ENCODE results near the gene DNAAF2.
A peak's percentile ranks its signal among the peaks of the same experiment; 100 is the strongest.

DNAAF2 gene

GRCh38 chr14:49620182-49621113 lies 14.6 kb downstream of the DNAAF2 start, which contains the start of the genes MGAT2 and RPL36AL:
Gene MGAT2, plus strand, starts transcription at chr14:49620799. Its CDS starts 470 bp downstream, at chr14:49621269.
Gene RPL36AL, minus strand, starts transcription at chr14:49620626. Its CDS starts 1,522 bp downstream, at chr14:49619104.
- H3K27ac ChIP-seq (ENCODE audit: extremely low read depth, low read depth, low read length) = peak within 1 kb of the TSS; percentile 96
- POLR2A ChIA-PET = interaction anchor here (0.5 to 3.0 kb wide), 24 partner anchors 8 to 248 kb away, joined by 3 to 44 read pairs (median 6); partner anchors contain the start of genes DNAAF2, KLHDC2, LRR1 and NEMF
- CTCF ChIA-PET = interaction anchor here (0.7 to 2.5 kb wide), 7 partner anchors 10 to 187 kb away, joined by 3 to 10 read pairs (median 3); partner anchors contain the start of genes DNAAF2 and RPS29
- TF ChIP-seq ZNF324 (tag by site-specific recombination; IDR thresholded peaks at IDR 0.05) (peak; percentile 47; the same call in 1 of the 2 replicates), ZNF610 (tag by site-specific recombination; IDR thresholded peaks at IDR 0.05; ENCODE audit: borderline replicate concordance) (no peak; the same call in 1 of the 2 replicates), SP3 (tag by site-specific recombination; IDR thresholded peaks at IDR 0.05) (peak; percentile 55), ZNF596 (tag by site-specific recombination; IDR thresholded peaks at IDR 0.05) (0 out of 2 replicates have a peak, but pooled peaks have one; percentile 28), ZNF692 (tag by site-specific recombination; IDR thresholded peaks at IDR 0.05) (no peak; the same call in 1 of the 2 replicates), SALL2 (tag by site-specific recombination; IDR thresholded peaks at IDR 0.05; ENCODE audit: borderline replicate concordance) (no peak), ZNF174 (tag by site-specific recombination; IDR thresholded peaks at IDR 0.05) (no peak), ZNF292 (tag by site-specific recombination; IDR thresholded peaks at IDR 0.05; ENCODE audit: borderline replicate concordance, low read depth) (no peak), TCF7L2 (IDR thresholded peaks at IDR 0.05; ENCODE audit: borderline replicate concordance, low read depth, low read length) (no peak), ZNF239 (tag by site-specific recombination; IDR thresholded peaks at IDR 0.05) (no peak), ZNF416 (tag by site-specific recombination; IDR thresholded peaks at IDR 0.05) (no peak), ZSCAN16 (tag by site-specific recombination; IDR thresholded peaks at IDR 0.05) (no peak), ZNF211 (tag by site-specific recombination; IDR thresholded peaks at IDR 0.05; ENCODE audit: low read depth) (no peak), REPIN1 (tag by site-specific recombination; IDR thresholded peaks at IDR 0.05; ENCODE audit: low read depth) (no peak), ZNF777 (tag by site-specific recombination; IDR thresholded peaks at IDR 0.05; ENCODE audit: borderline replicate concordance) (peak; percentile 51; the same call in 1 of the 2 replicates), ZBTB7A (tag by site-specific recombination; IDR thresholded peaks at IDR 0.05; ENCODE audit: low read depth) (0 out of 2 replicates have a peak, but pooled peaks have one; percentile 35), ZNF530 (tag by site-specific recombination; IDR thresholded peaks at IDR 0.05; ENCODE audit: low read depth) (no peak), ZNF660 (tag by site-specific recombination; IDR thresholded peaks at IDR 0.05) (0 out of 2 replicates have a peak, but pooled peaks have one; percentile 8), GLIS2 (tag by site-specific recombination; IDR thresholded peaks at IDR 0.05) (no peak), ZNF561 (tag by site-specific recombination; IDR thresholded peaks at IDR 0.05; ENCODE audit: borderline replicate concordance) (no peak), SCRT2 (tag by site-specific recombination; IDR thresholded peaks at IDR 0.05) (no peak), PRDM4 (tag by site-specific recombination; IDR thresholded peaks at IDR 0.05) (peak; percentile 42; the same call in 1 of the 2 replicates), ZNF148 (tag by site-specific recombination; IDR thresholded peaks at IDR 0.05; ENCODE audit: borderline replicate concordance) (no peak), ZSCAN5A (tag by site-specific recombination; IDR thresholded peaks at IDR 0.05) (no peak; the same call in 1 of the 2 replicates), ZNF621 (tag by site-specific recombination; IDR thresholded peaks at IDR 0.05) (no peak)

More at GRCh38 chr14:49620182-49621113, 14.6 kb downstream of the DNAAF2 start, which contains the start of the genes MGAT2 and RPL36AL:
- Histone ChIP-seq H3K36me3 (ENCODE audit: control insufficient read depth in 2 of 2, insufficient read depth in 1 of 2, low read length in 2 of 2) (peaks cover 17 to 36% of the 10 kb centered on the region in 2 experiments), H3K9me3 (ENCODE audit: control insufficient read depth, insufficient read depth, low read depth, low read length) (no peaks in the 10 kb centered on the region), H3K4me1 (ENCODE audit: control insufficient read depth, insufficient read depth, low read length) (no peaks in the 10 kb centered on the region), H3K4me3 (ENCODE audit: low read depth, low read length) (peak within 1 kb of the TSS; percentile 87)
